Frontal cortex (tissue), 4 donors: ENCODE measurements around the gene EIF3L. TPM values are rescaled to one million over a fixed set of nuclear protein-coding genes. Genes with fewer than 3 reads are reported as not detected.

Experiments used
- DNase-seq, 2 donors: peaks; one replicate each; pipeline ENCODE4 v3.0.0; 2012; ENCODE audit warnings: low spot score in 2 of 2
- FAIRE-seq: peaks from 2 replicates; lab custom pipeline; 2012; peaks lifted over from hg19 to GRCh38; lab: Jason Lieb, UNC
- total RNA-seq: library from RNA; depleted of rRNA; stranded (reverse); fragments of >200 nt; gene quantifications from one replicate; pipeline ENCODE4 v1.2.3, GENCODE V29; 2014
- donor health status: control.
- donor health status: control.
- donor health status: control.

EIF3L gene
- total RNA-seq, 1 donor from 2014 or later: 695 TPM

- DNase-seq (no peak), FAIRE-seq (no peak)
Measured at GRCh38 chr22:37848587-37849088, 581 bp upstream of the EIF3L start.

DNA sequence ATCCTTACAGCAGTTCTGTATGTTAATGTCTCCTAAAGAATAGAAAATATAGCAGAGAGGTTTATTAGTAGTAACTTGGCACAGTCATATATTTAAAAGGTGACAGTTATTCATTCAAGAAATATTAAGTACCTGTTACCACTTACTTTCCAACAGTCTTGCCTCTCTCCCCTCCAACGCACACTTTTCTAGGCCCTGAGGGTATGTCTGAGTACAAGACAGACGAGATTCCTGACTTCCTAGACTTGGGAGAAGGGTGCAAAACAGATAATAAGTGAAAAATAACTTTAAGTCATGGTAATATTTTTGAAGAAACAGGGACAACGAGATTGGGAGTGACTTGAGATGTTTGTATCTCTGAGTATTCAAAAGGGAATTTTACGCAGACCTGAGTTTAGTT is 1.6 kb downstream of the EIF3L start:
- no peak for FAIRE-seq
- no peak for DNase-seq

- FAIRE-seq: no peak
- DNase-seq: no peak
Measured at GRCh38 chr22:37852418-37852817, 3.2 kb downstream of the EIF3L start.

GRCh38 chr22:37854946-37855345 is 5.7 kb downstream of the EIF3L start:
- DNase-seq: no peak
- FAIRE-seq: no peak

GRCh38 chr22:37855462-37855861 is 6.2 kb downstream of the EIF3L start:
- DNase-seq (no peak), FAIRE-seq (no peak)

DNA sequence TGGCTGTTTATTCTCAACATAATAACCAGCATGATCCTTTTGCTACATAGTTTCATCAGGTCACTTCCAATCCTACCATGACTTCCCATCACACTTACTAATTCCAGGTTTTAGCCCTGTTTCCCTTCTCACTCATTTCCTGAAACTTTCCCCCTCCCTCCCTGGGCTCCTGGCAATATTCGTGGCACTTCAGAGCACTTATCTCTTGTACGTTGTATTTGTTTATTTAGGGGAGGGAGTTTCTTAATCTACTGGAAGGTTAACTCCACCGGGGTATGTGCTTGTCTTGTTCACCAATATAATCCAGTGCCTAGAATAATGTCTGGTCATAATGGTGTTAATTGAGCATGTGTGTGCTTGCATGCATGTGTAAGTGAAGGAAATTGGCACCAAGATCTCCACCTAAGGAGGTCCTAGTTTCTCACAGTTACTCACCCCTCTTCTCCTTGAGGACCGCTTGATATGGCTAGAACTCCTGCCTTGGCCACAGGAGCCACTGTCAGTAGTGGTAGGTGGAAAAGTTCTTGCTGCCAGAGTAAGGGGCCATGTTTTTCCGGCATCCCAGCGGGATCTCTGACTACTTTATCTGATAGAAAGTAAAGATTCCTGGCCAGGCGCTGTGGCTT is 11.7 kb downstream of the EIF3L start:
- DNase-seq (no peak), FAIRE-seq (no peak)

- no peak for FAIRE-seq
- no peak for DNase-seq
Measured at GRCh38 chr22:37862570-37863325, 13.5 kb downstream of the EIF3L start.

GRCh38 chr22:37865510-37865909 is 16.3 kb downstream of the EIF3L start:
- DNase-seq (no peak), FAIRE-seq (no peak)

- DNase-seq: no peak
- no peak for FAIRE-seq
Measured at GRCh38 chr22:37870273-37870672, 21.1 kb downstream of the EIF3L start.

- FAIRE-seq: peak; percentile 30
- no peak for DNase-seq
Measured at GRCh38 chr22:37880668-37881440, 31.6 kb downstream of the EIF3L start.

DNA sequence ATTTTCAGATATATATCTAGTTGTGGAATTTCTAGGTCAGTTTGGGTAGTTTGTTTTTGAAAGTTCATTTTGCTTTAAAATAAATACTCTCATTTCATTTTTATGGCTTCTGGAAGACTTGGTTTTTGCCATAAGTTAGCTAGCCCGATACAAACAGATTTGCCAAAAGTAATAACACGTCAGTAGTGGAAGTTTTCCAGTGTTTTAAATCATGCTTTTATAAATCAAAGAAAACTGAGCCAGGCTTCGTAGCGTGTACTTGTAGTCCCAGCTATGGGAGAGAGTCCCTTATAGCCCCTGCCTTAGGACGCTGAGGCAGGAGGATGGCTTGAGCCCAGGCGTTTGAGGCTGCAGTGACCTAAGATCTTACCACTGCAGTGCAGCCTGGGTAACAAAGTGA is 35.2 kb downstream of the EIF3L start:
- DNase-seq (no peak), FAIRE-seq (no peak)

DNA sequence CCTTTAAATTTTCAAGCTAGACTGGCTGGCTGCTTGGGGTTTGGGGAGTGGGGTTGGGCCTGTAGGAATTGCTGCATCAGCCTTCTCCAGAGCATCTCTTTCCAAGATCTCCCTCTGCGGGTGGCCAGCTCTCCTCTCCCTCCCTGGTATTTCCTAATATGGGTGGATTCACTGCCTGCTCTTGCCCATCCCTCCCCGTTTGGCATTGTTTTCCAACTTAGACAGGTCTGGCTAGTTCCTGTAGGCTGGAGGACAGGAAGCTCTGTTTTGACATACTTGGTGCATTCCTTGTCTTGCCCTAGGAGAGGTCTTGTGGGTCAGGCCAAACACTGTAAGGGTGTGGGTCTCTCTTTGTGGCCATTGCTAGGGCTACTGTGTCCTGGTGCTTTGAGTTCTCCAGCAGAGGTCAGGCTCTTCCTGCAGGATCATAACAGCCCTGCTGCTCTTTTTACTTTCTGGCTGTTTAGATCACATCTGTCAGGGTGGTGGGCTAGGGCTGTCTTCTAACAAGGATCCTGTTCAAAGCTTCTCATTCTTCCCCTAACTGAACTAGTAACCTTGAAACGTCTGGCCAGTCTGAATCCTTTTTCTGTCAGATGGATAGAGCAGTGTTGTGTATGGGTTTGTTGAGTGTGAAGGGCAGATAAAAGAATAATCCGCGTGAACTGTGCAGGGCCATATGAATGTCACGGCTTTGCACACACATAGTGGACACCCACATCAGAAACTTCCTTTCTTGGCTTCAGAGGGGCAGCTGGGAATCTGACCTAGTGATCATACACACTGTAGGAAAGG is 38.6 kb downstream of the EIF3L start:
- FAIRE-seq (no peak), DNase-seq (no peak)

- DNase-seq: no peak
- FAIRE-seq: no peak
Measured at GRCh38 chr22:37891926-37892325, 42.7 kb downstream of the EIF3L start.

DNA sequence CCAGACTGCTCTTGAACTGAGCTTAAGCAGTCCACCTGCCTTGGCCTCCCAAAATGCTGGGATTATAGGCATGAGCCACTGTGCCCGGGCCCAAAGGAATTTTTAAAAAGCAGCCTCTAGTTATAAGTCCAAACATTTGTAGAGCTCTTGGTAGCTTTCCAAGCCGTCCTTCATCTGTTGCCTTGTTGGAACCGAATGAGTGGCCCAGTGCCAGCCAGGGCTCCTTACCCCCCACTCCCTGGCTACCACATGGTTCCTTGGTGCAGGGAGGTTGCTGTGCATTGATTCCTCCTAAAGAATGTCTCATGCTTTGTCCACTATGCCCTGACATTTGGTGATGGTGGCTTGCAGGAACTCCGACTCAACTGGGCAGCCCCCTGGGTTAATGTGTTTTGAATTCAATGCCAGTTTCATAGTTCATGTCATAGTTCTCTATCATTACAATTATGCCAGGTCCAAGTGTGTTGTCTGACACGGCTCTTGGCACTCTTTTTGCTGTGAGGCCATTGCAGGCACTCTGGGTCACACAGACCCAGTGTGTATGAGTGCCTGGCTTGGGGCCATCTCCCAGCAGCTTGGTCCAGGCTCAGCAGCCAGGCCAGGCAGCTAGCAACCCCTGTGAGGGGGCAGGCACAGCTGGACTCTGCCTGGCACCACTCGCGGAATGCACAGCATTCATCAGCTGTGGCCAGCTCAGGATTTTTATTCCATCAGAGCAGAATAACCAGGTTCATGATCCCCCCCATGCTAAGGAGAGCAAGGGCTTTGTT is 43.5 kb downstream of the EIF3L start:
- FAIRE-seq (no peak), DNase-seq (no peak)

- no peak for FAIRE-seq
Measured at GRCh38 chr22:37893583-37893983, 44.4 kb downstream of the EIF3L start.

GRCh38 chr22:37894939-37895670 is 45.9 kb downstream of the EIF3L start:
- DNase-seq (no peak), FAIRE-seq (no peak)

More at GRCh38 chr22:37893583-37893983, 44.4 kb downstream of the EIF3L start:
- no peak for DNase-seq

GRCh38 chr22:37896181-37896592 is 47.0 kb downstream of the EIF3L start:
- DNase-seq (no peak), FAIRE-seq (no peak)

DNA sequence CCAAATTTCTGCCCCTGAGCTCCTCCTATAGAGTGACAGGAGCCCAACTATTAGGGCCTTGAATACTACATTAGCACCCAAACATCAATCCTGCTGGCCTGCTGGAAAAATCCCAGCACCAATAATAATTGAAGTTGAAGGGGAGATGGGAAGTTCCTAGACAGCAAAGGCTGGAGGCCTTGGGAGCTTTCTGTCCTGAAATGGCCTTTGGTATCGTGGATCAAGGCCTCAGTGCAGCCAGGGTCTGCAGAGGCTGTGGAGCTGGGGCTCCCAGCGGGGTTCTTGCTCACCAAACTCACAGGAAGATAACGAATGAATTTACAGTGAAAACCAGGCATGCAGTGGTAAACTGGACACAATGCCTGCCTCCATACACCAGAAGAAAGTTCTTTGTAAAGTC is 47.7 kb downstream of the EIF3L start:
- DNase-seq: no peak
- no peak for FAIRE-seq

- DNase-seq: no peak
- no peak for FAIRE-seq
Measured at GRCh38 chr22:37897807-37898206, 48.6 kb downstream of the EIF3L start.
